HG03139 (cell line): ENCODE measurements around the gene CACNA1S.
A peak's percentile ranks its signal among the peaks of the same experiment; 100 is the strongest.

Source experiments
- ATAC-seq: cut with Tn5 transposase; IDR thresholded peaks from one replicate; pipeline ENCODE4 v1.9.1; 2021; ENCODE audit not compliant: unreplicated experiment

CACNA1S gene

DNA sequence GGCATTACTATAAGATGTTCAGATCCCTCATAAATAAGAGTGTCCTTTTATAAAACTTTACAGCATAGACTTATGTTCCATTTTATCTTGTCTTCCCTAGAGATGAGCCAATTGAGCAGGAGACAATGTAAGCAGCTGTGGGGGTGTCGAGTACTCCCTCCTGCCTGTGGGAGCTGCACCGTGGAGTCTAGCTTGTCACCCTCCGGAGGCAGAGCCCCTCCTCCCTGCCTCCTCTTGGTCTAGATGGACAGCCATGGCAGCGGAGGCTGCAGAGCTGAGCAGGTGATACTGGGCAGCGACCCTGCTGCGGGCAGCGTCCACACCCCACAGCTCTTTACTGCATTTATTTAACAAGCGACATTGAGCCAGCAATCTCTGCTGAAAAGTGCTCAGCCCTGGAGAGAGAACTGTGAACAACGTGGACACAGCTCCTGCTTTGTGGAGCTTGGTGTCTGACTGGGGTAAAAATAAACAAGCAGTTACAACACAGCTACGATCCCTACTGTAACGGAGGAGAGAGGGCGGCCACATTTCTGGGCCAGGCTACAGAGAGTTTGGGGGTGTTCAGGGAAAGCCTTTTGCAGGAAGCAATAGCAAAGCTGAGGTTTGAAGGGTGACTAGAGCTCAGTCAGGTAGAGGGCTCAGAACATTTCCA lies 75.9 kb downstream of the CACNA1S start:
- no peak for ATAC-seq

DNA sequence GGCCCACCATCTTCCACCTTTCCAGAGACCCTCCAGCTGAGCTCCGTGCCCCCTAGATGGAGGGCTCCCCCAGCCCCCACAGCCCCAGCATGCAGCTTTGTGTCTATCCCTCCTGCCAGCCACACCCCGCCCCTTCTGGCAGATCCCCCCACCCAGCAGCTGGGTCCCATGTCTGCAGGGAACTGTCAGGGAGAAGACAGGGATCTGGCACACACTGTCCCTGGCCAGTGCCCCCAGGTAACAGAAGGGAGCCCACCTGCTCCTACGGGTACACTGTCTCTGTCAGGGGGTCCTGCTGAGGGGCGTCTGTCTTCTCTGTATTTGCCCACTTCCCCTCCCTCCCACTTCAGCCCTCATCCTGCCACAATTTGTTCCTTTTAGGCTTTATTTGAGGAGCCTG lies 77.6 kb downstream of the CACNA1S start:
- ATAC-seq: no peak

DNA sequence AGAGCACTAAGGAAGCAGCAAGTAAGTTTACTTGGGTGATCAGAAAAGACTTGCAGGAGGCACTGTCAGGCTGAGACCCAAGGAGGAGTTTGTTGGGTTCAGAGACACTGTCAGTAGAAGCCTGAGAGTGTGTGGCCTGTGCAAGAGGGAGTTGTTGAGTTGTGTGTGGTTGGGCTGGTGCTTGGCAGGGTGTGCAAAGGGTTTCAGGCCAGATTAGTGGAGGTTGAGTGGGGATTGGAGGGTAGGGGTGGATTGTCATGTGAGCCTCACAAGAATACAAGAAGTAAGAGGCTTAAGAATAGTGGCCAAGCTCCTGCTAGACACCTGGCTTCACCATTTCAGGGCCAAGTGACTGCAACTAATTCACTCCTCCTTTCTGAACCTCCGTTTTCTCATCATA lies 79.8 kb downstream of the CACNA1S start:
- no peak for ATAC-seq

DNA sequence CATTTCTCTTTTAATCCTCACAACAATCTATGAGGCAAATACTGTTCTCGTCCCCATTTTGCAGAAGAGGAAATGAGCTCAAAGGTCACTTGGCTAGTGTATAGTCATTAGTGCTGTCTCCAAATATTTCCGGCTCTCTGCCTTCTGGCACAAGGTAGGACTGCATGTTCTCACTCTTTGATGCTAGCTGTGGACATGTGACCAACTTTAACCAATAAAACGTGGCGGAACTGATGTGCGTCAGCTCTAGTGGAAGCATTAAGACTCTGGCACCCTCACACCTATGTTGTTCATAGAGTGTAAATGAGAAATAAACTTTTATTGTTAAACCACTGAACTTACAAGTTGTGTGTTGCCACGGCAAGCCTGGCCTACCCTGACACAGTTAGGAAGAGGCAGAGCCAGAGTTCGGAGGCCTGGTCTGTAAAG lies 83.8 kb downstream of the CACNA1S start:
- ATAC-seq: no peak

DNA sequence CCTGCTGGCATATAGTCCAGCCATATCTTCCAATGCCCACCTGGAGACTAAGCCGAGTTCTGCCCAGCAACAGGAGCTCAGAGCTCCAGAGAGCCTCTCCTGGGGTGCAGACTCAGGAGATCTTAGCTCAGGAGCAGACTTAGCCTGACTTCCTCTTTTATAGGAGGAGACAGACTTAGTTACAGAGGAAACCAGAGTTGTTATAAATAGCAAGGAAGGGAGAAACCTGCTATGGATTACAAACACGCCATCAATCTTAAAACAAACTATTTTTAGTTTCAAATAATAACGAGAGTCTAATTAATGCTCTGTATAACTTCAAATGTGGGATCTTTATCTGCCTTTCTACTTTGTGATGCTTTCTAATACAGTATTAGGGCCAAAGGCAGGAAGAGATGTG lies 85.4 kb downstream of the CACNA1S start:
- ATAC-seq: no peak

DNA sequence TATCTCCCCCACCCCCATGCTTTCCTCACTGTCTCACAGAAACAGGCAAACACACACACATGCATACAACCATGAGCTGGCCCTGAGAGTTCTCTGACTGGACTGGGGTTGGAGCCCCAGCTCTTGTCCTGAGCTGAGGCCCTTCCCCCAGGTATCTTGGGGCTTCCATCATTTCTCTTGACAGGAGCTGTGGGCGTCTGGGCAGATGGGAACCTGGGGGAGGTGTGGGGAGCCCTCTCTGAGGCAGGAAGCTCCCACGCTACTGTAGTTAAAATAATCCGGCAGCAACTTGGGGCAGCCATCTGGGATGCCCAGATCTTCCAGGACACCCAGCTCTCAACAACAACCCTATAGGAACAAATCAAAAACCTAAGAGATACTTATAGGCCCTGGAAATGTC lies 86.0 kb downstream of the CACNA1S start:
- no peak for ATAC-seq

DNA sequence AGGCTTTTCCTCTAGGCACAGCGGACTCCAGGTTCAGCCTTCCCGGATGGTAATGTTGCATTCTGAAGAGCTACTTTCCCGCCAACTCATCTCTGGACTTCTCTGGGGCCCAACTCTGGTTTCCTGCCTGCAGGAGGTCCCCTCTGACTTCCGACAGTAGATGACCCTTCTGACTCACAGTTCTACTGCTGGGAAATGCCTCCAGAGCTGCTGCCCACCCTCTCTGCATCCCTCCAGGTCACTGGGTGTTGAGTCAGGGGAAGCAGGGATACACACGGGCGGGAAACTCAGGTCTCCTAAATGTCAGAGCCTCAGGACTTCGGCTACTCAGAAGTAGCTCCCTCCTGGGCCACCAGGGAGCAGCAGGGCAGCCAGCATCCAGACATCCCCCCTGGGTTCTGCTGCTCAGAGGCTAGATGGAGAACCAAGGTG lies 86.6 kb downstream of the CACNA1S start:
- no peak for ATAC-seq

DNA sequence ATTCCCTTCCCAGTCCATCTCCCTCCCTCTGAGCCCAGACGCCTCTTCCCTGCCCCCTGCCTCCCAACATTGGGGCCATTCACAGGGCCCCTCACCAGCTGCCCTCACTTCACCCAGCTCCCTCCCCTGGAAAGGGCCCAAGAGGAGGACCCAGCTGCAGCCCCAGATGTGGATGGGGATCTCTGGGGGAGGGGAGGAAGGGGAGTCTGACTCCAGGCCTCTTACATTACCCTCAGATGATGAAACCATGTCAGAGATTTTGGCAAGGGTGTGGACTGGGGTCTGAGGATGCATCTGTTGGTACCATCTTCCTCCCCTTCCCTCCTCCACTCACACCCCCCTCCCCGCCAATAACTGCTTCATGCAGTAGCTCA lies 87.6 kb downstream of the CACNA1S start:
- ATAC-seq: no peak

DNA sequence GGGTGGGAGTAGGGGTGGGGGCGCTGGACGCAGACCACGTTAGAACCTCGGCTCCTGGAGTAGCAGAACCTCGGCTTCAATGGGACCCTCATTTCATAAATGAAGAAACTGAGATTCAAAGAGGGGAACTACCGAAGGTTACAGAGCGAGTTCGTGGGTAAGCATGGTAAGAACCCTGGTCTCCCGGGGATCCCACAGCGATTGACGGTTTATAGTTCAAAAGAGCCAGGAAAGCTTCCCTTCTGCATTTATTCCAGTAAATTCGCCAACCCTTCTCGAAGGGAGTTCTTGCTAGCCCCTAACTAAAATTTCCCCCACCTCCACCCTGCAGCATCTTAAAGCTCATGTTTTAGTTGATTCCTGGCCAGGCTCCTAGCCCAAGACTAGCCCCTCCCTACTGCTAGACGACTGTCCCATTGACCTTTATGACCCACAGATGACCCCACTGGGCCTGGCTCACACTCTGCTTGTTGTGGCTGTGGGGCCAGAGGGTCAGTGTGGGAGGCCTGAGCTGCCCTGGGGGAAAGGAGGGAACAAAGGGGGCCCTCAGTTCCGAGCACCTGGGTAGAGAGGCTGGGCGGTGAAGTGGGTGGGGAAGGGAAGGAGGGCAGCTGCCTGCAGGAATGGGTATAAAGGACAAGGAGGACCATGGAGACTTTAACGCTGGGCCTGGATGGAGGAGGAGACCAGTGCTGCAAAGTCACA lies 88.2 kb downstream of the CACNA1S start:
- ATAC-seq: no peak

DNA sequence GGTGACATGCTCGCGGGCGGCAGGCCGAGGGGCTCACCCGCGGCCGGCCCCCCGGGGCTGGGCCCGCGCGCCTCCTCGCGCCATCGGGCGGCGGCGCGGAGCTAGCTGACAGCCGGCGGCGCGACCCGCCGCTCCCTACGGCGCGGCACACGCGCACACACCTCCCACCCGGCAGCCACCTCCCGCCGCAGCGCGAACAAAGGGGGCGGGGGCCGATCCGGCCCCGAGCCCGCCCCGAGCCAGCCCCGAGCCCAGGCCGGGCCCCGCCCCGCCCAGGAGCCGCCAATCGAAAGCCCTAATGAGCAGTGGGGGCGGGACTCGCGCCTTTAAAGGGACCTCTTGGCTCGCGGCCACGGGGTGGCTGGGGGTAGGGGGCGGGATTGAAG lies 88.7 kb downstream of the CACNA1S start, which contains the start of gene KIF21B:
TSS of gene KIF21B (minus strand) at position 198 of the 386 bp plus-strand sequence. CDS start 331 bp downstream, outside the sequence.
- peak; percentile 54 for ATAC-seq

DNA sequence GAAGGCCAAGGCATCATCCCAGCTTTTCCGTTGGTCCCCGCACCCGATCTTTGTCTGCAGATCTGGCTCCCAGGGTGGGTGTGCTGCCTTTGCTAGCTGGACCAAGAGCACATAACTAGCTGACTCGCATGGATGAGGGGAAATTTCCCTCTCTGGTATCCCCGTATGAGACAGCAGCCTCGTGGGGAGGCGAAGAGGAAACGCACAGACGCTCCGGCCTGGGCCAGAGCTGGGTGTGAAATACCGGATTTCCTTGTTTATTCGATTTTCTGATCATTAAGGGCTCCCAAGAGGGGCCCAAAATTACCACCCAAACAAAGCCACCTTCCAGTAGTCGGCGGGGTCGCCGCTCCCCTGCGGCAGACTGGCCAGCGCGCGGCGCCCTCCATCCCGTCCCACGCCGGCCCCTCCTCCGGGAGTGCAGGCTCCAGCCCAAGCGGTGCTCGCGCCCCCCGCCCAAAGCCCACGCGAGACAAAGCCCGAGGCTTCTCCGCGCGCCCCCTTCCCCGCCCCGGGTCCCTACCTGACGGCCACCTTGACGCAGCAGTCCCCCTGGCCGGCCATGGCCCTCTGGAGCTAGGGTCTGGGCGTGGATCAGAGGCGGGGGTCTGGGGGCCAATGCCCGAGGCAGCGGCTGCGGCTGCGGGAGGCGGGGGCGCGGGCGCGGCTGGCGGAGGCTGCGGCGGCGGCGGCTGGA lies 89.3 kb downstream of the CACNA1S start:
- ATAC-seq: no peak

DNA sequence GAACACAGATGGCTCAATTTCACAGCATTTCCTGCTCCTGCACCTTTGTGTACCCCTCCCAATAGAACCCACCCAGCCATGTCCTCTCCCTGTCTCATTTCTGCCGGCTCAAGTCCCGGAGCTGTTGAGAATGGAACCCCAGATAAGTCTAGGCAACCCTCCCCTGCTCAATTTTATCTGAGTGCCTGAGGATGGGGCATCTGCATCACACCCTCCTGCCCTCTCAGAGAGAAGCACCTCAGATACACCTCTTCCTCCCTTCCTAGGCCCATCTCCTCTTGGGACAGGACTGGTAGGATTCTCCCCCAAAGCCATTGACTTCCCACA lies 89.8 kb downstream of the CACNA1S start:
- ATAC-seq: no peak

DNA sequence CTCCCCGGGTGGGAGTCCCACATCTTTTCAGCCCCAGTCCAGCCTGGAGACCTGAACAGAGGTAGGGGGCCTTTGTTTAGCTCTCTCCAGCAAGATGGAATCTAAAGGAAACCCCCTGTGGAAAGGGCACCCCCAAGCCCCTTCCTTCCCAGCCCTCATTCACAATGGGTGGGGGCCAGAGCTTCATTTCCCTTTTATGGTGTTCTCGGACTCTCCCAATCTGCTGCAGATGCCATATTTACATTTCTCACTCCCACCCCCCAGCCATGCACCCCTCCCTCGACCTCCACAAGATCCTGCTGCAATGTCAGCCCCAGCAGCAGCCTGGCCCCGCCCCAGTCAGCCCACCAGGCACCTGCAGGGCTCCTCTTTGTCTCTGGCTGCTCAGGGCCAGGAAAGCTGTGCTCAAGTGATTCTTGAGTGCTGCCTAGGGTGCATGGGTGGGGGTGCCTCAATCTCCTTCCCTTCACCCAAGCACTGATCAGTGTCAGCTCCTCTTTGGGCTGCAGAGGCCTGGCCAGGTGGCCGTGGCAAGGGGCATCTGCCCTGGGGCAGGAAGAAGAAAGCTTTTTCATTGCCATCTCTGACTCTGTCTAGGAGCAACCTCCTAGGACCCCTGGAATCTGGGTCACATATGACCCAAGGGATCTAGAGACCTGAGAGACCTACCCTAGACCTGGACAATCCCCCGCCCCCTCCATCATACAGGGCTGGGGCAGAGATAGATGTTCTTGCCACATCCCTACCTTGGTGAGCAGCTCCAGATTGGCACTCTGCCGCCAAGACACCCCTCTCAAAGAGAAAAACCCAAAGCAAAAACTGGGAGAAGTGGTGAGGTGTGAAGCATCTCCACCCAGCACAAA lies 90.4 kb downstream of the CACNA1S start:
- ATAC-seq: no peak

DNA sequence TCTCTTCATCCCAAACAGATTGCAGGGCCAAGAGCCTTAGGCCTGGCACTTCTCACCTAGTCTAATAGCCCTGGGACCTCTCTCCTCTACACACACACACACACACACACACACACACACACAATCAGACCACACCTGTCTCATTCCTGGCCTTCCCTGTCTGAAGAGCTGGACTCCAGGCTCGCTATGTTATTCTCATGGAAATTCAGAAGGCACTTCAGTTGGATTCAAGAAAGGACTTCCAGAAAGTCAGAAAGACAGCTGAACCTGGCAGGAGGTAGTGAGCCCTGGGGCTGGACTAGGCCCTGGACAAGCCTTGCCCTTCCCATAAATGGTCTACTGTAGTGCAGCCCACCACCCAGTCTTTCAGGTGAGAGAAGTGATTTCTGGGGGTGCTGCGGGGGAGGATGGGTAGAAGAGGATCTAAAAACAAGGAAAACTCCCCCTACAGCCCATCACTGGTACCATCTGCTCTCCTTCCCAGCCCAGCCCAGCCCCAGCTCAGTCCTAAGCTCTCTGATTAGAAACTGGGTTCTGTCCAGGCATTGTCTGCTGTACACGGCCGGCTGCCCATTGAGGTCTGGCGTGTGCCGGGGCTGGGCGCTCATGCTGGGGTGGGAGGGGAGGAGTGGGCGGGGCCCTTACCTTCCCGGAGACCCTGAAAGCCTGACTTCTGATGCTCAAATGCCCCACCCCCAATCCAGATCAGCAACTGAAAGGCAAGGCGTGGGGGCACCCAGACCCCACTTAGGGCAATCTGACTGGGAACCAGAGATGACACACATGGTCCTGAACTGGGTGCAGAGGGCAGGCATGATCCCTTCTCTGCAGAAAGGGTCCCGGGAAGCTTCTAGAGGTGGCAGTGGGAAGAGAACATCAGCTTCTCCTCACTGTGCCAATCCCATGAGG lies 91.3 kb downstream of the CACNA1S start:
- ATAC-seq: no peak

DNA sequence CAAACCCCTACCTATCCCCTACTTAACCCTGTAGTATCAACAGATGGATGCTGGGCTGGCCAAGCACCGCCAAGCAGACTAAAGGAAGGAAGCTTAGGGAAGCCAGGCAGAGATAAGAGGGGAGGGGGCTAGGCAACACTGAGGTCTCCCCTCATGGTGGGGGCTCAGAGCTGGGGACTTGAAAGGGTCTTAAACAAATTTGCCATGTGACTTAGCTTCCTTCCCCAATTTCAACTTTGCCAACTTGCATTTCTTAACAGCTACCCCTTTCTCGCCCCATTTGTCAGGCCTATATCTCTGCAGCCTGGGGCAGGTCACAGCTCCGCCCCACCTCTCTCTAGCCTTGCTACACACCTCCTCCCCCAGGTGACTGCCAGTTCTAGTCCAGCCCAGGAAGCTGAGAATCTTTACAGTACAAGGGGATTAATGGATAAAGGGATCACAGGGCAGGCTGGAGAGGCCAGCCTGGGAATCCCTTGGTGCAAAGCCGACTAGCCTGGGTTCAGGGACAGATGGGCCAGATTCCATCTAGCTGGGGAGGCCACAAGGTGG lies 92.1 kb downstream of the CACNA1S start:
- no peak for ATAC-seq

DNA sequence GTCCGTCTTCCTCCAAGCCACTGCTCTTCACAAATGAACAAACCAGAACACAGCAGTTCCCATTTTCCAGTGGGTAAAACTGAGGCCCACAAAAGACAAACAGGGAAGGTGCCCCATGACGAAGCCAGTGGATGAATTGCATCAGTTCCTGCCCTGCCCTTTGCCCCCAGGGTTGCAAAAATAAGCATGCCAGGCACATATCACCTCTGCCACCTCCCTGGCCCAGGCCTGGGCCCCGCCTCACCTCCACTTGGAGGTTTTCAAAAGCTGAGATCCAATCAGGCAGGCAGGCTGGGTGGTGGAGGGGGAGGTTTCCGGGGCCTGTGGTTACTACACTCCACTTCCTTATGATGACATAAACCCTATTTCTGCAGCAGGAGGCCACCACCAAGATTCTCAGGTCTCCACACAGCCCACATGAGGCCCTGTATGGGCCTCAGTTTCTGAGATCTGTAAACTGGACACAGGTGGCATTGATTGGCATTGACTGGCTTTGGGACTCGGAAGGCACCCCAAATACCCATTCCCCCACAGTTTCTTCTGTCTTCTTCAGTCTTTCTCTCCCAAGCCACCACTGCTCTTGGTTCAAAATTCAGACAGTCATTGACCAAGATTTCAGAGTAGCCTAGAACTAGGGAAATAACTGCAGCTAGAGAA lies 92.8 kb downstream of the CACNA1S start:
- ATAC-seq: peak; percentile 48

DNA sequence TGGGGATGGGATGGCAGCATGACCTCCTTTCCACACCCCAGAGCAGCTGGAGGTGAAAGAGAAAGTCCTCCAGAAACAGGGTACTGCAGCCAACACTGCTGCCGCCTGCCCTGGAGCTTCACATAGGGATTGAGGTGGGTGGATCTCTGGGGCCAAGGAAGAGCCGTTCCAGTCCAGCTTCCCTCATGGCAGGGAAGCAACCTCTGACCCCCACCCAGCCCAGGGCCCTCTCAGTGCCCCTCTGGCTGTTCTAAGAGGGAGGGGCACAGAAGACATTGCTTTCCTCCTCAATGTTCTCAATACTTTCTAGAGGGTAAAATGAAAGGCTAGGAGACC lies 94.4 kb downstream of the CACNA1S start:
- ATAC-seq: no peak

DNA sequence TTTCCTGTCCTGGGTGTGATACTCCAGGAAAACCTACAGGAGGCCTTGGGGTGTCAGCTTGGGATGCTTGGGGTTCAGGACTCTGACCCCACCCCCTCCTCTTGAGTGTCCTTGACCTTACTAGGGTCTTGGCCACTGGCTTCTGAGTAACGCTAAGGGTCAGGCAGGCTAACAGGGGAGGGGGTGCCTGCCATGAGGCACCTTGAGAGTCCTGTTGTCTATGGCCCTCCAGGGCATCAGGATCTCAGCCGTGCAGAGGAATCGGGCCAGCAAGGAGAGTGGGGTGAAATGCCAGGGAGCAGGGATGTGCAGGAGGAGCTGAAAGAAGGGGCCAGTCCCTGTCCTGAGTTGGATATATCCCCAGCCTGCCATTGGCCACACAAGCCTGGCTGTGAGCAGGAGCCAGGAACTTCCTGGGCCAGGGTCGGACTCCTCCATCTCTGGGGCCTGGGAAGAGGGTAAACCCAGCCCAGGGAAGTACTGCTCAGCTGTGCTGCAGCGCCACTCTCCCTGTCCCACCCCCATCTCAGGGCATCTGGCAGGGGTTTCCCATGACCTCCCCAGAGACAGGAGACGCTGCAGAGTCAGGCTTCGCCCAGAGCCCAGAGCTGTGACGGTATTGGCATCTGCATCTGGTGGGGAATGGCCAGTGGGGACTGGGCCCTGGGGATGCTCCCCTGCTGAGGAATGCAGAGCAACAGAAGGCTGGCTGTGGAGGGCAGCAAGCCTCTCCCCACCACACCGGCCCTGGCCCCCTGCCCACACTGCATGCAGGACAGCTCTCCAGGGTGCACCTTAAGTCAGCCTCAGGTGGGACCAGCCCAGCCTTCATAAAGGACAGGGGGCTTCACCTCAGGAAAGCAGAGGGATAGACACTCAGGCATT lies 95.0 kb downstream of the CACNA1S start:
- ATAC-seq: no peak

DNA sequence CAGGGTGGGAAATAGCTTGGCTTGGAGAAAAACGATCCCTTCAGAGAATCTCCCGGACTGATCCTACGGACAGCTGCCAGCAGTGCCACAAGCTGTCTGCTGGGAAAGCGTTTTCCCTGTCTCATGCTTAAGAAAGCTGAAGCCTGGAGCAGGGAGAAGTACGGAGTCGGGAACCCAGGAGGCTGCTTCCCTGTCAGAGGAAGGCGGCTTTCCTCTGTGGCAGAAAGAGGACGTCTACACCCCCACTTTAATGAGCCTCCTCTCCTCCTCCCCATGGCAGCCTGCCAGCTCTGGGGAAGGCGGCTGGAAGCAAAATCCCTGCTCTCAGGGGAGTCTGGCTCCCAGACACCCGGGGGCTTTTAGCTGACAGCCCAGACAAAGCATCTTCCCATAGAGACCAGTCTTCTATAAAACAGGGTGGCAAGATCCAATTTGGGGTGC lies 96.0 kb downstream of the CACNA1S start:
- ATAC-seq: no peak
